ENCODE measurements around the gene GABRE.
"Not testable (repeated sequence)": the region's sequence is repeated elsewhere in the genome, so short reads cannot be mapped to it uniquely, and the experiment has no call there.

Gene GABRE

DNA sequence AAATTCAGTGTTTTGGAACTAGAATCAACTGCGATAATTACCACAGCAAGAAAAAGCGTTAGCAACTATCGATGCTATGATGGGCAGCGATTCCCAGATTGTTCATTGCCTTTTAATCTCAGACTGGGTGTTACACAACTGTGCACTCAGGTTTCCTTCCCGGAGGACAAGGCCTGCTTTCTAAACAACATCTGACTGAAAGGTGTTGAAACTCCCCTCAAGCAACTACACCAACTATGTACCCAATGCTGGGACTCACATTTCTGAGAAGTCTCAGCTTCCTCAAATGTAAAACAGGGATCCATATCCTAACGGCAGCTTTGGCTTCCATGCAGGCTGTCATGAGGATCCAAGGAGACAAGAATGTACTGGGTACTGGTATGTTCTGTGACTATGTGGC lies 8.2 kb downstream of the GABRE start:
- no peak for DNase-seq (ENCODE audit: low read depth)

GRCh38 chrX:151962034-151962433 lies 12.4 kb downstream of the GABRE start:
- no peak for DNase-seq (ENCODE audit: low read depth)

- DNase-seq (ENCODE audit: low read depth), result no peak
These were observed 16.4 kb downstream of the GABRE start for GRCh38 chrX:151958101-151958500.

DNA sequence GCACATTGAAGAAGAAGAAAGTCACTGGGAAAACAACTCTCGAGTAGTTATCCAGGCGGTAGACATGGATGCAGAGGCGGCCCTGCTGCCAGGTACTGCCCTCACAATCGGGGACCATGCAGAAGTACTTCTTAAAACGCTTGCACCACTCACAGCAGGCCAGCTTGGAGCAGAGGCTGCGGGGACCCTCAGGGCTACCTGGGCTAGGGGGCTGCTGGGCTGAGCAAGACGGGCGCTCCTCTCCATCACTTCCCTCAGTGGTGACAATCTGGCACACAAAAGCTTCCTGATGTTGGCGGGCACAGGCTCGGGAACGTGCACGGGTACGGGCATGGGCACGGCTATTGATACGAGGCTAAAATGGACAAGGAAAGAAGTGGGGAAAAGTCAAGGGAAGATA lies 19.7 kb downstream of the GABRE start:
- no peak for DNase-seq (ENCODE audit: low read depth)

GRCh38 chrX:151938172-151938571 lies 36.3 kb downstream of the GABRE start:
- DNase-seq (ENCODE audit: low read depth), result no peak

- no peak for DNase-seq (ENCODE audit: low read depth)
These were observed 39.1 kb downstream of the GABRE start for GRCh38 chrX:151935358-151935757.

DNA sequence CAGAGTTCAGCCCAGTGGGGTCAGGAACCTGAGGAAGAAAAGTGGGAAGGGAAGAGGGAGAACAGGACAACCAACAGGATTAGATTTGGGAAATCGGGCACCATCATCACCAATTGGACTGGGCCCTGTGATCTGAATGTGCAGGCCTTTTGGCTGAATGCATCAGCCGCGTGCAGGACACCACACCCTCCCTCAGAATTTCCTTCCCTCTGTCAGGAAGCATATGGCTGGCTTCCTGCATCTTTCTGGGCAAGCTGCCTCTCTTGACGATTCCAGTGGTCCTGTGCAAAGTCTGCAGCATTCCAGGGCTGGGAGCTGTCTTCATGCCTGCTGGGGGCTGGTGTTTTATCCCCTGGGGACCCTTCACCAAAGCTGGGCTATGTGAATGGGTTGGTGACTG lies 45.4 kb downstream of the GABRE start:
- no peak for DNase-seq (ENCODE audit: low read depth)

DNA sequence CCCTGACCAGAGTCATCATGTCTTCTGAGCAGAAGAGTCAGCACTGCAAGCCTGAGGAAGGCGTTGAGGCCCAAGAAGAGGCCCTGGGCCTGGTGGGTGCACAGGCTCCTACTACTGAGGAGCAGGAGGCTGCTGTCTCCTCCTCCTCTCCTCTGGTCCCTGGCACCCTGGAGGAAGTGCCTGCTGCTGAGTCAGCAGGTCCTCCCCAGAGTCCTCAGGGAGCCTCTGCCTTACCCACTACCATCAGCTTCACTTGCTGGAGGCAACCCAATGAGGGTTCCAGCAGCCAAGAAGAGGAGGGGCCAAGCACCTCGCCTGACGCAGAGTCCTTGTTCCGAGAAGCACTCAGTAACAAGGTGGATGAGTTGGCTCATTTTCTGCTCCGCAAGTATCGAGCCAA lies 50.8 kb downstream of the GABRE start:
- DNase-seq (ENCODE audit: low read depth), result no peak

GRCh38 chrX:151922692-151923091 lies 51.8 kb downstream of the GABRE start:
- no peak for DNase-seq (ENCODE audit: low read depth)

- no peak for DNase-seq (ENCODE audit: low read depth)
These were observed 52.6 kb downstream of the GABRE start for GRCh38 chrX:151921866-151922265.

DNA sequence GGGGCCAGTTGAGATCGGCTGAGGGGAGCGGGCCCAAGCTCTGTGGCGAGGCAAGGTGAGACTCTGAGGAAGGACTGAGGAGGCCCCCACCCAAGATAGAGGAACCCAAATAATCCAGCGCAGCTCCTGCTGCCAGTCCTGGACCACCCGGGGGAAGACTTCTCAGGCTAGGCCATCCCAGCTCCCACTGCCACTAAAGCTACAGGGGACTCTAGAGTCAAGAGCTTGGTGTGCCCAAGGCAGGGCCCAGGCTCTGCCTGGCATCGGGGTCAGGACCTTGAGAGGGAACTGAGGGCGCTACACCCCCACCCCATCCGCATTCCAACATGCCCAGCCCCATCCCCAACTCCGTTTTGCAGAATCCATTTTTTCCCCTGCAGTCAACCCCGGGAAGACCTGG lies 53.2 kb downstream of the GABRE start:
- no peak for DNase-seq (ENCODE audit: low read depth)

- DNase-seq (ENCODE audit: low read depth), result no peak
These were observed 53.9 kb downstream of the GABRE start for GRCh38 chrX:151920530-151920929.

- no peak for DNase-seq (ENCODE audit: low read depth)
These were observed 54.4 kb downstream of the GABRE start for GRCh38 chrX:151920101-151920500.

DNA sequence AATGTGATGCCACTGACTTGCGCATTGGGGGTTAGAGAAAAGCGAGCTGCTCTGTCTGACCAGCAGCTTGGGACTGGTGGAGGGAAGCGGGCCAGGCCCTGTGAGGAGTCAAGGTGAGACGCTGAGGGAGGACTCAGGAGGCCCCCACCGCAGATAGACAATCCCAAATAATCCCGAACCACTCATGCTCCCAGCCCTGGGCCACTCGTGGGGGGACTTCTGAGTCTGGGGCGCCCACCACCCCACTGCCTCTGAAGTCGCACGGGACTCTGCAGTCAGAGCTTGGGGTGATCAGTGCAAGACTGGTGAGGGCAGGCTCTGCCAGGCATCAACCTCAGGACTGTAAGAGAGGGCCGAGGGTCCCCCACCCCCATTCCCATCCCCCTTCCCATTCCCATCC lies 54.9 kb downstream of the GABRE start:
- DNase-seq (ENCODE audit: low read depth), result no peak

DNA sequence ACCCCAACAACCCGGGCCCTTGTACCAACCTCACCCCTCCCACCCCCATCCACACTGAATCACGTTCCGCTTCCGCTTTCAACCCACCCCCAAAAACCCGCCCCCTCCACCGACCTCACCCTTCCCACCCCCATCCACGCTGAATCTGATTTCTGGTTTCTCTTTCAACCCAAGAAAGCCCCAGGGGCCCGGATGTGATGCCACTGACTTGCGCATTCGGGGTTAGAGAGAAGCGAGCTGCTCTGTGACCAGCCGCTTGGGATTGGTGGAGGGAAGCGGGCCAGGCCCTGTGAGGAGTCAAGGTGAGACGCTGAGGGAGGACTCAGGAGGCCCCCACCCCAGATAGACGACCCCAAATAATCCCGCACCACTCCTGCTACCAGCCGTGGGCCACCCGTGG lies 55.7 kb downstream of the GABRE start:
- not testable (repeated sequence) for DNase-seq (ENCODE audit: low read depth)

DNA sequence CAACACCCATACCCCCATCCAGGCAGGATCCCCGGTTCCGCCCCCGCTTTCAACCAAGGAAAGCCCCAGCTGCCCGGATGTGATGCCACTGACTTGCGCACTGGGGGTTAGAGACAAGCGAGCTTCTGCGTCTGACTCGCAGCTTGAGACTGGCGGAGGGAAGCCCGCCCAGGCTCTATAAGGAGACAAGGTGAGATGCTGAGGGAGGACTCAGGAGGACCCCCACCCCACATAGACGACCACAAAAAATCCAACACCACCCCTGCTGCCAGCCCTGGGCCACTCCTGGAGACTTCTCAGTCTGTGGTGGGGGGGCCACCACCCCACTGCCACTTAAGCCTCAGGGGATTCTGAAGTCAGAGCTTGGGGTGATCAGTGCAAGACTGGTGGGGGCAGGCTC lies 61.7 kb downstream of the GABRE start, which contains the start of gene MAGEA4:
MAGEA4 (plus strand) TSS at position 110 of the 400 bp plus-strand sequence. CDS start 10,776 bp downstream, outside the sequence.
- DNase-seq (ENCODE audit: low read depth), result no peak

GRCh38 chrX:151912221-151912620 lies 62.3 kb downstream of the GABRE start:
- no peak for DNase-seq (ENCODE audit: low read depth)

DNA sequence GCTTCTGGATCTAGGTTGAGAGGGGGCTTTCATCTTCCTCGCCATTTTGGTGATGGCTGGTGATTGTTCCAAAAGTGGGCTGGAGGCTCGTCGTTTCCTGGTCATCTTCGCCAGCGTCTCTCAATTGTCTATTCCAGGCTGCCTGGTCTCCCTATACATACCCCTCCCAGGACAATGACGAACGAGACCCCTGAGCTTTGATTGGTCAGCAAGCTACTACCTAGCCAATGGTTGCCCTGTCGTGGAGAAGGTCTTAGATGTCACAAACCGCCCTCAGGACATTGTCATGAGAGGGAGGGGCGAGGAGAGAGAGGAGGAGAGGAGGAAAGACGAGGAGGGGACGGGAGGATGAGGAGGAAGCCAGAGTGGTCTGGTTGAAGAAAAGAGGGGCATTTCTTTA lies 69.5 kb downstream of the GABRE start:
- no peak for DNase-seq (ENCODE audit: low read depth)

Data from iris pigment epithelial cell (primary cell).